Astrocyte of the cerebellum (primary cell): ENCODE measurements around the gene MT4.

Source experiments
- DNase-seq: peaks from one replicate; pipeline ENCODE4 v3.0.0-alpha.2; 2011; ENCODE audit warnings: low read depth
- H3K4me3 ChIP-seq: 2 replicates; pipeline ENCODE4 v1.5.1; 2011; ENCODE audit warnings: mild to moderate bottlenecking, low read depth, low read length, moderate library complexity
- CTCF ChIP-seq: IDR thresholded peaks from 2 replicates; pipeline ENCODE4 v1.5.1; 2012; ENCODE audit warnings: low read length, low read depth, moderate library complexity, mild to moderate bottlenecking; ENCODE audit errors: missing control alignments
- in situ Hi-C: cut with HindIII; loops from 2 replicates; pipeline ENCODE4 v1.10.0; 2017; ENCODE audit warnings: low sequenced_read_pairs

MT4 gene

DNA sequence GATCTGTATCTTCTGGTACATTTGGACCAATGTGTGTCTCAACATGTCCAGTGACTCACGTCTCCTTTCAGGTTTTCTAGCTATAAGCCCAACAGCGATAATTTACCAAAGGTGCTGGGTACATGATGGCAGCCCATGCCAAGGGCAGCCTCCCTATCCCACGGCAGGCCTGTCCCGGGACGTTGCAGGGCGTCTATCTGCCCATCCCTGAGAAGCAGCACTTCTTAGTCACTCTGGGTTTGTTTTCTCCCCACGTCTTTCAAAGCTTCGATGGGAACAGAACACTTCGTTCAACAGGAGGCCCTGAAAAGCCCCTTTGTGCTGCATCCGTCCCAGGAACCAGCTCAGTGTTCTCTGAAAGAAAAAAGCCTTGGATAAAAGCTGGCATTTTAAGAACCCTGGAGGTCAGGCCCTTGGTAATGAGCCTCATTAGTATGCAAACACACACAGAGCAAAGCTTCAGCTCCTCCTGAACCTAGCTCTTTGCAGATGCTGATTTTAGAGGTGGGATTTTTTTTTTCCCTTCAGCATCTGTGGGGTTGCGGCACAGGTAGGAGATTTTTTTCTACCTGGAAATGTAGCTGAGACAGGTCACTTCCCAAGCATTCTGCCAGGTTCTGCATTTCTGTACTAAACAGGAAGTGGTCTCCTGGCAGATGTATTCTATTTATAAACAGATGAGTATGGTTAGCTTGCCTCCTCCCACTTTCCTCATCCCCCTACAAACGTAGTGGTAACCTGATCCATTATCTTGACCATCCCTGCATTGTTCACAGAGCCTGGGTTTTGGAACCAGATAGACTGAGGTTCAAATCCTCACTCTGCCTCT lies 17.5 kb upstream of the MT4 start:
- peak; percentile 34 for DNase-seq
- H3K4me3 ChIP-seq, result no peak overlapping the region
- TF ChIP-seq CTCF, result no peak
- in situ Hi-C loops, result no loop called here

- in situ Hi-C loops, result no loop called here
- TF ChIP-seq CTCF, result no peak
- no peak for DNase-seq
- no peak overlapping the region for H3K4me3 ChIP-seq
Observed at GRCh38 chr16:56547949-56548567, 16.8 kb upstream of the MT4 start.

DNA sequence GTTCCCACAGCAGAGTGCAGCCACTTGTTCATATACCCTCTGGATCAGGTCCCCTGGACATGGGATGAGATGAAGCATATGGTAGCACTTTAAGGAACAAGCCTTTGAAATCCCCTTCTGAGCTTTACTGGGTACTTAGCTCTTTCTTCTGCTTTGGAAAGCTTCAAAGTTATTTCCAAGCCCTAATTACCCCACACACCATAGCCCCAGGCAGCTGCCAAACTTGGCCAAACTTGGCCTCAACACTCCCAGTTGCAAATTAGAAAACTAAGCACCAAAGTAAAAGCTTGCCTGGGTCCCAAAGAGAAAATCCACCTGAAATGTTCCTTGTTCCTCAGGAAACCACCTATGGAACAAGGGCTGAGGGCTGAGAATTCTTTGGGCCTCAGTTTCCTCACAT lies 15.7 kb upstream of the MT4 start:
- in situ Hi-C loops, result no loop called here
- H3K4me3 ChIP-seq, result no peak overlapping the region
- TF ChIP-seq CTCF, result no peak
- DNase-seq, result no peak

- no peak overlapping the region for H3K4me3 ChIP-seq
- no peak for DNase-seq
- TF ChIP-seq CTCF, result no peak
- in situ Hi-C loops, result no loop called here
Observed at GRCh38 chr16:56549744-56550385, 15.0 kb upstream of the MT4 start.

DNA sequence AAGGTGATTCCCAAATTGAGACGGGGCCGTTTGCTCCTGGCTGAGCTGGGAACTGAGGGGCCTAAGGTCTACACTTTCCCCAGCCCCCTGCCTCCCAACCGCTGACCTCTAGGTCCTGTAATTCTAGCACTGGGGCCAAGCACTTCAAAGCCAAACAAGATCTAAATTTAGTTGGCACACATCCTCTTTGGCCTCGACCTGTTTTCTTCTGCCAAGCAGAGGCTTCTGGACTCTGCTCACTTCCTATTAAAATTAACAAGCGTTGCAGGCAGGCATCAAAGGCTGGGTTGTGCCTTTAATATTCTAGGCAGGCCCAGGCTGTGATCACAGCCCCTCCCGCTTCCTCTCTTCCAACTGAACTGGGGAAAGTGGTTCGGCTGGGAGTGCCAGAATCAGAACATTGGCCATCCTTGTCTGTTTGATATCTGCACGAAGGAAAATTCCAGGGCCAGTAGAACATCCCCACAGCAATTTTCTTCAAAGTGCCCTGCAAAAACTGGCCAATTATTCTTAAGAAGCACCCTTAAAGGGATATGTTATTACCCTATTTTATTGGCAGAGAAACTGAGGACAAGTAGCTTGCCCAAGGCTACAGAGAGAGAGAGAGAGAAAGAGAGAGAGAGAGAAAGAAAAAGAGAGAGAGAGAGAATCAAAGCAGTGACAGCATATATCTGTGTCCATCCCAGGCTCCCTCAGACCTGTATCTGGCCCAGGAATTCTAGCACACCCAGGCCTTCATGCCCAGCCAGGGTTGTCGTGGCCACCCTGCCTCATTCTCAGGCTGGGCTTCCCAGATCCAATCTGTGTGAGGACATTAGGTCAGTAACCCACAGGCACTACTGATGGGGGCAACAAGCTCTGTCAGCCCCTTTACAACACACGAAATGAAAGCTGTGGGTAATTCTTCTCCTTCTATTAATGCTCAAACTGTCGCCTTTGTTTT lies 12.8 kb upstream of the MT4 start:
- in situ Hi-C loops, result no loop called here
- TF ChIP-seq CTCF, result no peak
- no peak overlapping the region for H3K4me3 ChIP-seq
- no peak for DNase-seq

DNA sequence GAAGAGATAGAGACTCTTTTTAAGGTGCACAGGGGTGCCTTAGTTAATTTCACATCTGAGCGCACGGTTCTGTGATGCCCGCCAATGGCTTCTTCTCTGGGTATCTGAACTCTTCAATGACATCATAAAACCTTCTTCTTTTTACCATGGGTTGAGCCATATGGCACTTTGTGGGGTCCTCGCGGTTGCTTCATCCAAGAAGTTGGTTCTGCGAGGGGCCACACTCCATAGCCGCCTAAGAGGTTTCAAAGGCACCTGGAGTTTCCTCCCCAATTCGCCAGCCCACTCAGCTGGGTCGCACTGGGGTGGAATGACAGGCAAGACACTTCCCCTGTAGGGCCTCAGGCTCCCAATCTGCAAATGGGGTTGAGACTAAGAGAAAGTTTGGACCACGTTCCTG lies 10.4 kb upstream of the MT4 start:
- DNase-seq, result no peak
- in situ Hi-C loops, result no loop called here
- TF ChIP-seq CTCF, result no peak
- H3K4me3 ChIP-seq, result no peak overlapping the region
